GM21723 (cell line): ENCODE data around the gene TRAPPC2L.

ENCODE experiments used
- ATAC-seq: cut with Tn5 transposase; IDR thresholded peaks from one replicate; pipeline ENCODE4 v1.9.1; 2021; ENCODE audit warnings: mild to moderate bottlenecking, moderate library complexity; ENCODE audit not compliant: unreplicated experiment

The TRAPPC2L gene, protein sequence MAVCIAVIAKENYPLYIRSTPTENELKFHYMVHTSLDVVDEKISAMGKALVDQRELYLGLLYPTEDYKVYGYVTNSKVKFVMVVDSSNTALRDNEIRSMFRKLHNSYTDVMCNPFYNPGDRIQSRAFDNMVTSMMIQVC

DNA sequence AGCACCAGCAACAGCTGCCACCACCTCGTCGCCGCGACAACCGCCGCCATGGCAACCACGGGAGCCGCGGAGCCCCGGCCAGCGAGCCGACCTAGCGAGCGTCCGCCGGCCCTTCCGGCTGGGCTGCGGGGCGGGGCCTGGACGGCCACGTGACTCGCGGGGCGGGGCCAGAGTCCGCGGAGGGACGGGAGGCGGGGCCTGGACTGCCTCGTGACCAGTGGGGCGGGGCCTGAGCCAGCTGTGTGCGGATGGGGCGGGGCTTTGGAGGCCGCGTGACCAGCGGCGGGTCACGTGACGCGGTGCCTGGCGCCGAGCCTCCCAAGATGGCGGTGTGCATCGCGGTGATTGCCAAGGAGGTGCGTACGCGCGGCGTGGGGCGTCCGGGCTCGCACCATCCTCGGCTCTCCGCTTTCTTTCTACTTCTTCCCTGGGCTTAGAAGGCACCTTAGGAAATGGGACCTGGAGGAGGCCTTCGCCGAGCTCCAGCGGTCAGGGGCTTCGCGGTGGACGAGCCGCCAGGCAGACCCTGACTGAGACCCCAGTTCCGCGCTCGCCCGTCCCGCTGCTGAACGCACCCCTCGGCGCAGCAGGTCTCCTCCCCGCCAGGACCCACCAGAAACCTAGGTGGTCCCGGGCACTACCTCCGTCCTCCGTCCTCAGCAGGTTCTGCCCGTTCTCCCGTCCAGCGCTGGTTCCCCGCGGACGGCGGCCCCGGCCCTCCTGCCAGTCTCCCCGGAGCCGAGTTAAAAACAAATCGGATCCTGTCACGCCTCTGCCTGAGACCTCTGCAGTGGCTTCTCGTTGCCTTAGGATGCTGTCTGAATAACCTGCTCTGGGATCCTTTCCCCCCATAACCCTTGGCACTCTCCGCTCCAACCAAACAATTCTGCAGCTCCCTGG, at the start of gene TRAPPC2L, which contains the start of gene GALNS:
Gene TRAPPC2L (plus strand): TSS at position 300 of the 900 bp plus-strand sequence. CDS start 24 bp downstream, at position 324.
Gene GALNS (minus strand): TSS at position 120 of the 900 bp plus-strand sequence. CDS start 70 bp downstream, at position 50.
- peak; percentile 73 for ATAC-seq

DNA sequence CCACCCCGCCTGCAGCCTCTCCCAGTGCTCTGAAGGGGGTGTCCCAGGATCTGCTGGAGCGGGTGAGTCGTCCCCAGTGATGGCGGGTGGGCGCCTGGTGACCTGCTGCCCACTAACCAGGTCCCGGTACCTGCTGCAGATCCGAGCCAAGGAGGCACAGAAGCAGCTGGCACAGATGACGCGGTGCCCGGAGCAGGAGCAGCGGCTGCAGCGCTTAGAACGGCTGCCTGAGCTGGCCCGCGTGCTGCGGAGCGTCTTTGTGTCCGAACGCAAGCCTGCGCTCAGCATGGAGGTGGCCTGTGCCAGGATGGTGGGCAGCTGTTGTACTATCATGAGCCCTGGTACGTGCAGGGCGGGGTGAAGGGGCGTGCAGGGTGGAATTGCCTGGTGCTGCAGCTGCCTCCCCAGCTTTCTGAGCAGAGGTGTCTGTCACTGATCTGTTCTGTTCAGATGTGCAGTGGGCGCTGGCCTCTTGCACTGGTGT, 49.7 kb upstream of the TRAPPC2L start:
- ATAC-seq = no peak

DNA sequence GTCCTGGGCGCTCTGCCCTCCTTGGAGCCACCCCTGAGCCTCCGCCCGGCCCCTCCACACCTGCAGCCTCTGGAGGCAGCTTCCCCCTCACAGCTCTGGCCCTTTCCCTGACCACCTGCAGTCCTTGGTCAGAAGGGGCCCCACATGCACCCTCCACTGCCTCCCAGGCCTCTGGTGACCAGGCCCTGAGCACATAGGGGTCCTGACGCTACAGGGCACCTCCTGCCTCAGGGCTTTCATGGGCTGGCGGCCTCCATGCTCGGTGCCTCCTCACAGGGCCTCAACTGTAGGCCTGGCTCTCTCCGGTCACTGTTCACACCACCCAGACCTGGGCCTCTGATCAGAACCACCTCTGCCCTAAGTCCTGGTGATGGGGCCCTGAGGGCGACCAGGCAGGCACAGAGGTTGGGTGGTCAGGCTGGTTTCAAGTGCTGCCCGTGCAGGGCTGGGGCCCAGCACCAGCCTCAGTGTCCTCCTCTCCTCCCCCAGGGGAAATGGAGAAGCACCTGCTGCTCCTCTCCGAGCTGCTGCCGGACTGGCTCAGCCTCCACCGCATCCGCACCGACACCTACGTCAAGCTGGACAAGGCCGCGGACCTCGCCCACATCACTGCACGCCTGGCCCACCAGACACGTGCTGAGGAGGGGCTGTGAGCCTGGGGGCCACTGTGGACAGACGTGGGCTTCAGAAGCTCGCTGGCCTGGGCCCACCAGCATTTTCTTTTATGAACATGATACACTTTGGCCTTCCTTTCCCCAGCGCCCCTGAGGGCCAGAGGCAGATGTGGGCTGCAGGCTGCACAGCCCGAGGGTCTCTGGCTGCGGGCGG, 49.1 kb upstream of the TRAPPC2L start:
- ATAC-seq = no peak

DNA sequence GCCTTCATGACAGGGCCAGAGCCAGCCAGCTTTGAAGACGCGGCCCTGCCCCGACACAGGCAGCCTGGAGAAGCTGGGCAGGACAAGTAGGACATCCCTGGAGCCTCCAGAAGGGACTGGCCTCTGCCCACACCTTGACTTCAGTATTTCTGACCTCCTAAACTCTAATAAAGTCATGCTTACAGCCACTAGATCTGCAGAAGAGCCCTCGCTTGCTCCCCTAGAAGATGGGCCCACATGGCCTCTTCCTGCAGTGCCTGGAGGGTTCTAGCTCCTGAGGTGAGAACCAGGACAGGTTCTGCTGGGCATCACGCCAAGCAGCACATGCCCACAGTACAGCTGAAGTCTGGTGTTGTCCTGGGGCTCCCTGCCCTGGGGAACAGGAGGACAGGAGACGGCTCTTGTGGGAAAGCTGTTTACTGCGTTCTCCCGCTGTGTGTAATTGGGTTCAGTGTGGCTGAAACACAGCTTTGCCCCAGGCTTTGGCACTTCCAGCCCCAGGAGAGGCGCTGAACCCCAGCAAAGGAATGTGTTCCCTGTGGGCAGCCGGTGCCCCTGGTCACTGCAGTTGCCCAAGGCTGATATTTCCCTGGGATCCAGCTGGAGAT, 47.8 kb upstream of the TRAPPC2L start:
- ATAC-seq = no peak

DNA sequence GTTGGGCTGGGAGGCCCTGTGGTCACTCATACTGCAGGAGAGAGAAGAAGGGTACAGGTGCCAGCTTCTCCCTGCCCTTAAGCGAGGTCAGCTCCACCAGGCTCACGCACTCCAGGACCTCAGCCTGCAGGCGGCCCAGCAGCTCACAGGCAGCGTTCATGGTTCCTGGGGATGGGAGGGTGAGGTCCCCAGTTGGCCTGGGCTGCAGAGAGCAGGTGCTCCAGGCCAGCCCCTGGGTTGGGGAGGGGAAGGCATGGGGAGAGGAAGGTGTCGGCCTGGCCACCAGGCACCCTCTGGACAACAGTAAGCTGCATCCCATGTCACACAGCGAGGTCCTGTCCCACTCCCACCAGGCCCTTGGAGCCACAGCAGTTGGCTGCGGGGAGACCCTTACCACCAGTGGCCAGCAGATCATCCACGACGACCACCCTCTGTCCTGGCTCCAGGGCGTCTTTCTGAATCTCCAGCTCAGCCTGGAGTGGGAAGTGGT, 47.2 kb upstream of the TRAPPC2L start:
- ATAC-seq = no peak

DNA sequence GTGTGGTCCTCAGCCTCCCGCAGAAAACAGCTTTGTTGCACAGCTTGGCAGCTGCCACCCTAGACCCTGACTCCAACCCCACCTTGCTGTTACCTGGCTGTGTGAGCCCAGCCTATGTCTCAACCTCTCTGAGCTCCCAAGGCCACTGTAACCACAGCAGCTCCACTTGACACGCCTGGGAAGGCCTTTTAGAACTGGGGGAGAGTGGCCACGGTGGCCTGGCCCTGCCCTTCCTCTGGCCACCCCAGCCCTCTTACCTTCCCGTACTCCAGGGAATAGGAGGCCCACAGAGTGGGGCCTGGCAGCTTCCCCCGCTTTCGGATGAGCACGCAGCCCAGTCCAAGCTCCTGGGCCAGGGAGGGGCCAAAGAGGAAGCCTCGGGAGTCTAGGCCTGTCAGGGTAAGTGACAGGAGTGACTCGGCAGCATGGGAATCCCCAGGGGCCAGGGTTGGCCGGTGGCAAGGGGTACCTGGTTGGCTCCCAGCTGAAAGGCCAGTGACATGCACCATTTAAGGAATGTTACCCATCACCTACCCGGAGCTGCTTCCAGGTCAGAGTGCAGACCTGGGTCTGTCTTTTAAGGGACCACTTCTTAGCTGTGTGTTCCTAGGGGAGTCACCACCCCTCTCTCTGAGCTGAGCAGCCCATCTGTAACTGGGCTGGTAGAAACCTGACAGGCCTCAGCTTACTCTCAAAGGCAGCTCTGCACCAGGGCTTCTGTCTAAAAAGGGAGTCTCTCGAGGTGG, 46.6 kb upstream of the TRAPPC2L start:
- no peak for ATAC-seq

DNA sequence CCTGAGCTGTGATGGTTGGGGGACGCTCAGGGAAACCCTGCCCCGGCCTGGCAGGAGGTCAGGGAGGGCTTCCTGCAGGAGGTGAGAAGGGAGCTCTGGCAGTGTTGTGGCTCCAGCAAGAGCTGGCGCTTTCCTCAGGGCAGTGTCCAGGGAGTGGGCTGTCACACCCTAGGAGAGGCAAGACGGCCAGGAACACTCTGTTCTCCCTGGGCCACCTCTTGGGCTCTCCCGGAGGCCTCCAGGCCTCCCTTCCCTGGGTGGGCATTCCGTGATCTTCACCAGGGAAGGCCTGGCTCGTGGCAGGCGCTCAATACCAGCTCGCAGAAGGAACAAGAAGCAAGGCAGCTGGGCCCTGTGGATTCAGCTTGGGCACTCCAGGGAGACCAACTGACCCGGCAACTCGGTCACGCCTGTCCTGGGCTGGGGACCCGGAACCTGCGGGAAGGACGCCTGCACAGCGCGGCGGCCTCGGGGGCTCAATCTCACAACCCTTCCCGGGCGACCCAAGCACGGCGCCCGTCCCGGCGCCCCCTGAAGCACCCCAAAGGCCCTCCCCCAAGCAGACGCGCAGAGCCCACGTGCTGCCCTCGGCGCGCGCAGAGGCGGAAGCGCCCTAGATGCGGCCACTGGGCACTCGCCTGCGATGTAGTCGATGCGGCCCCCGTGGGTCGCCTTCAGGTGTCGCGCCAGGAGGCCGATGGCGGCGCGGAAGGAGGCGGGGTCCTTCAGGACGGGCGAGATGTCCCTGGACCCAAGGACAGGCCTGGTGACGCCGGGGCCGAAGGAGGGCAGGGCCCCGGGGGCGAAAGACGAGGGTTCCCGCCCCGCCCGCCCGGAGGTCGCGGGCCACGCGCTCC, 45.8 kb upstream of the TRAPPC2L start:
- ATAC-seq = peak; percentile 55

DNA sequence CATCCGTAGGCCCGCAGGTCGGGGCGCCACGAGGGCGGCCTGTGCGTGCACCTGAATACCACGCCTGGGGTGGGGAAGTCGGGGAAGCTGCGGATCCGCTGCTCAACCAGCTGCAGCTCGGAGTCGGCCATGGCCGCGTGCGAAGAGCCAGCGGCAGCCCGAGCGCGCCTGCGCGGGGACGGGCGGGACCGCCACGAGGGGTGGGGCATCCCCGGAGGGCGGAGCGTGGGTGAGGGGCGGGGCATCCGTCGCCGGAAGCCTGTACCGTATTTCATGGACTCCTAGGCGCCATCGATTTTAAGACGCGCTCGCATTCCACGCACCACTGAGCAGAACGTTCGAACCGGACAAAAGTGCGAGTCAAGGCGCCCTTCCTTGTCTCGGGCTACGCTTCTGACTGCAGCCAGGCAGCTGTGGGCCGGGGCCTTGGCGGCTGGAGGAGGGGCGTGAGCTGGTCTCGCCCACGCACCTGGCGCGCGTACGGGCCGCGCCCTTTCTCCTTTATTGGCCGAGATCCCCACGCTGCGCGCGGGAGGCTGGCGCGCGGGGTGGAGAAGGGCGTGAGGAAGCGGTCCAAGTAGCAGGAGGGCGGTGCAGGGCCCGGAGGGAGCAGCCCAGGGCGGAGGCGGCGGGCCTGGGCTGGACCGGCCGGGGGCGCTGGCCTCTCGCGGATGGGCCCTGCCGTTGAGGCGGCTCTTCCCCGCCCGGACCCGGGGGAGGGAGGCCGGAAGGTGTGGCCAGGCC, 45.0 kb upstream of the TRAPPC2L start, which contains the start of gene APRT:
Gene APRT (minus strand): TSS at position 160 of the 744 bp plus-strand sequence. CDS start 29 bp downstream, at position 131.
- peak; percentile 69 for ATAC-seq

DNA sequence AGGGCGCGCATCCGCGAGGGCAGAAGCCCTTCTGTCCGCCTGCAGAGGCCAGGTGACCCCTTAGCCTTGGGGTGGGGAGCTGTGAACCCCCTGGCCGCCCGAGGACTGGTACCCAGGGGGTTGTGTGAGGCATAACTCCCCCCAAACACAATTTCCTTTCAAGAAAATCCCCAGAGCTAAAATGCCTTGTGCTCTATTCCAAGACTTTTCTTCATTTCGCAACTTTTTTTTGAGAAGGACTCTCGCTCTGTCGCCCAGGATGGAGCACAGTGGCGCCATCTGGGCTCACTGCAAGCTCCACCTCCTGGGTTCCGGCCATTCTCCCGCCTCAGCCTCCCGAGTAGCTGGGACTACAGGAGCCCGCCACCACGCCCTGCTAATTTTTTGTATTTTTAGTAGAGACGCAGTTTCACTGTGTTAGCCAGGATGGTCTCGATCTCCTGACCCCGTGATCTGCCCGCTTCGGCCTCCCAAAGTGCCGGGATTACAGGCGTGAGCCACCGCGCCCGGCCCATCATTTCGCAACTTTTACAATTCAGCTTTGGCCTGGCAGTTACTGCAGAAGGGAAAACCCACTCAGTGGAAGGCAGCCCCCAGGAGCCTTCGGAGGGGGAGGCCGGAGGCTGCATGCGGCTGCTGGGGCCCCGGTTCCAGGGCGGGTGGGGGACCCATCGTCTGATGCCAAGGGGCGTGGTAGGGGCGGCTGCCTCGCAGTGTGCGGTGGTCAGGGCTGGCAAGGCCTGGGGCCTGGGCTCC, 44.2 kb upstream of the TRAPPC2L start:
- no peak for ATAC-seq

DNA sequence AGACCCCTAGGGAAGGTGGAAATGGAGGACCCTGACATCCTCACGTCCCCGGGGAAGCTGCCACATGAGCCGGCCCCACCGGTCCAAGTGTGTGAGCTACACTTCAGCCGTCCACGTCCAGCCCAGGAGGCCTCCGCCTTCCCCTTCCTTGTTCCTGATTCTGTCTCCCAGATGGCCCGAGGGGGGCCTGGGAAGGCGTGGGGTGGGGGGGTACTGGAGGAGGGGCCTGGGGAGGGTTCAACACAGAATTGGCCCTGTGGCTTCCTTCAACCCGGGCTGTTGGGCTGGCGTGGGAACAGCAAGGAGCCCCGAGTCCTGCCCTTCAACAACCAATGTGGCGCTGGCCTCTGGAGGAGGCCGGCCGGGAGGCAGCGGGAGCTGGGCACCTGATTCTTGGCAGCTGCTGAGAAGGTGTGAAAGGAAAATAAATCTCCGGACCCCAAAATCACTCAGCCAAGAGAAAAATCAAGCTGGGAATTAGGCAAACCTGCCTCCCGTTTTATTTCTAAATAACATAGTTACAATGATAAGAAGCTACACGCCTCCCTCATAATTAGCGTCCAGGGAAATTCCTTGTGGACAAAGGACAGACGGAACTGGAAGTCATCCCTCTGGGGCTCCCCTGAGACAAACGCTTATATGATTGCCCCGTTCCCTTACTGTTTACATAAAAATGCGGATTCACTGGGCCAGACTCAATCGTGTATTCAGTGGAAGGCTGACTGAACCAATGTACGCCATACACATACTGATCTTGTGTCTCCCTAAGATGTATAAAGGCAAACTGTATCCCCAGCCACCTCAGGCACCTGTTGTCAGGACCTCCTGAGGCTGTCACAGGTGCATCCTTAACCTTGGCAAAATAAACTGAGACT, 43.4 kb upstream of the TRAPPC2L start:
- ATAC-seq = no peak

DNA sequence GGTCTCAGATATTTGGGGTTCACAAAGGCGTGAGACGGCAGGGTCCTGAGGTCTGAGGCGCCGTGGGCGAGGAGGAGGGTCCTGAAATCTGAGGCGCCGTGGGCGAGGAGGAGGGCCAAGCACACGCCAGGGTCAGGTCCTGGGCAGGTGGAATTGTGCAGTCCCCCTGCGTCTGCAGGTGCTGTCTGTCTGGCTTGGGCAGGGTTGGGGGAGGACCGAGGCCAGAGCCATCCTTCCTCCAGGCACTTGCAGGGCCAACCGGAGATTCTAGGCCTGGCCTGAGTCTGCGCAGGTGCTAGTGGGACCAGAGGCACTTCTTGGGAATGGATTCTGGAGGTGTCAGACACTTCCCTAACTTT, 42.8 kb upstream of the TRAPPC2L start:
- no peak for ATAC-seq

DNA sequence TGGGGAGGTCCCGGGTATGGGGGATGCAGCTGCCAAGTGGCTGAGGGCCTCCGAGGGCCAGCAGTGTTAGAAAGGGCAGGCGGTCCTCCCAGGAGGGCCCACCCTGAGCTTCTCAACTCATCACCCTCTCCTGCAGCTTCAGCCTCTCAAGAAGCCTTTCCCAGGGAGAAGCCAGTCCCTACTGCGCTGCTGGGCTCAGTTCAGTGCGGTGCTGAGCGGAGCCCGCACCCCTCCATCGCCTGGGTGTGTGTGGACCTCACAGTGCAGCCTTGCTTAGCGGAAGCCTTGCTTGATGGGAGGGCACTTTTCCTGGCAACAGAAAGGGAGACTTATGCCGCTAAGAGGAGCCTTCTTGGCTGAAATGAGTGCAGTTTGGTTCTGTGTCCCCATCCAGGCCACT, 41.7 kb upstream of the TRAPPC2L start:
- ATAC-seq = no peak

DNA sequence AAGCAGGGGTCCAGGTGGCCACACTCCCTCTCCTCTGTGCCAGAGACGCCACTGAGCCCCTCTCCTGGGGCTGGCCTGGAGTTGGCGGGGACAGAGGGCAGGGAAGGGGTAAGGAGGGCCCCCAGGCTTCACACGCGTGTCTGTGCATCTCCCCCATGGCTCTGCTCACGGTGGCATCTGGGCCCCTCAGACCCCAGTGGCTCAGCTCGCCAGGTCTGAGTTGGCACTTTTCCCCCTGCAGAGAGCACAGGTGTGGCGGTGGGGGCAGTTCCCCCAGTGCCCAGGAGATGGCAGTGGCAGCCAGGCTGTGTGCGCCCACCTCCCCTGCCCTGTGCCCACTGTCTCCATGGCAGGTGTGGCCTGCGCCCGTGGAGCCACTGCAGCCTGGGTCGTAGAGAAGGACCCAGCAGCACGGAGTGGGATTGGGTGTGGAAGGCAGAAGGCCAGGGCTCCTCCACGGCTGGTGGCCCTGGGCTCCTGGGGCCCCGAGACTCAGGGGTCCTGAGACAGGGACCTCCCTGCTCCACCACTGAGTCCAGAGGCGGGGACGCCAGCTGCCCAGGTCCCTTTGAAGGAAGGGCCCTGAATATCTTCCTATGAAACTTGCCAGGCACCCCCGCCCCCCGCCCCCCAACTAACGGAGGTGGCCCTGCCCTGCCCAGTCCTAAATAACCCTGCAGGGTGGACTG, 40.9 kb upstream of the TRAPPC2L start:
- no peak for ATAC-seq

DNA sequence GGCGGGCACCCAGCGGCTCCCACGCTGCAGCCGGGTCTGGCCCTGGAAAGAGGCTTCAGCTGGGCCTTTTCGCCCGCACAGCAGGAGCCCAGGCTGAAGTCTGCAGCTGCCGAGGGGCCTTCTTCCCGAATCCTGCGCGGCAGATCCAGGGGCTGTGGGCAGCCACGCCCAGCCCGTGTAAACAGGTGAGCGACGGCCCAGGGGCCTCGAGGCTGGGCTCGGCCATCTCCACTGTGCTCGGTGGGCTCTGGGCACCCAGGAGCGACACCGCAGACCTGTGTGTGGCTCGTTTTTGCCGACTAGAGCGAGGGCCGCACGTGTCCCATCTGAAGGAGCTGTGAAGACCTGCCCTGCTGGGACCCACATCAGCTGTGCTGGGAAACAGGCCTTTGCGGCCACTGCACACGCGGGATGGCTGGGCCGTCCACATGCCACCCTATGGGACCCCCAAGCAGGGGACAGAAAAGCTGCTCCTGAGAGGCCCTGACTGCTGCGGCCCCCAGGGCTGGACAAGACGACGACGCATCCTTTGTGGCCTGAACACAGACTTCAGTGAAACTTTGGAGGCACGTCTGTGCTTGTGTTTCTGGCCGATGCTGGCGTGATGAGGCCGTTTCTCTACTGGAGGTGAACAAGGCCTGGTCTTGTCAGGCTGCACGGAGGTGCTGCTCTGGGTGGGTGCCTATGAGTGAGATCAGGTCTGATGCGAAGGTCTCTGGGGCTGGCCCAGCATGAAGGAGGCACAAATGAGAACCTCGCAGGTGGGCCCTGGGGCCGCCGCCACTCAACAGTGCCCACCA, 40.0 kb upstream of the TRAPPC2L start:
- ATAC-seq = no peak
